ENCODE measurements around the gene DMBT1. TPM values are rescaled to one million over a fixed set of nuclear protein-coding genes. Genes with fewer than 3 reads are reported as not detected.

DMBT1 gene
- total RNA-seq, 1 experiment from 2014 or later = 0.13 TPM

GRCh38 chr10:122624546-122624945, 64.0 kb downstream of the DMBT1 start:
- Mint-ChIP-seq H3K4me1 (peaks cover 6% of the 10 kb centered on the region), H3K9me3 (peaks cover 18% of the 10 kb centered on the region), H3K4me3 (no peak overlapping the region), H3K27ac (no peak overlapping the region), H3K36me3 (peaks cover 3% of the 10 kb centered on the region), H3K27me3 (ENCODE audit: low read depth) (peaks cover 2% of the 10 kb centered on the region; the same call in 1 of the 2 replicates)
- CTCF ChIA-PET = no interaction called here
- TF ChIP-seq GRHL2 (CRISPR knock-in tag; IDR thresholded peaks at IDR 0.05; ENCODE audit: insufficient replicate concordance, severe bottlenecking) (no peak), E2F4 (CRISPR knock-in tag; IDR thresholded peaks at IDR 0.05; ENCODE audit: borderline replicate concordance, low read depth) (no peak), ZNF263 (CRISPR knock-in tag; IDR thresholded peaks at IDR 0.05; ENCODE audit: low read depth) (no peak), TEAD4 (CRISPR knock-in tag; IDR thresholded peaks at IDR 0.05) (no peak), ZNF281 (CRISPR knock-in tag; IDR thresholded peaks at IDR 0.05) (no peak), NR1H2 (CRISPR knock-in tag; IDR thresholded peaks at IDR 0.05) (no peak), USF1 (CRISPR knock-in tag; IDR thresholded peaks at IDR 0.05) (no peak), SMAD3 (CRISPR knock-in tag; IDR thresholded peaks at IDR 0.05; ENCODE audit: borderline replicate concordance) (no peak), PRDM15 (CRISPR knock-in tag; IDR thresholded peaks at IDR 0.05) (no peak), NR3C1 (CRISPR knock-in tag; conservative IDR thresholded peaks at IDR 0.05; ENCODE audit: low read depth) (no peak), ZNF232 (CRISPR knock-in tag; IDR thresholded peaks at IDR 0.05) (no peak), ZMAT4 (CRISPR knock-in tag; IDR thresholded peaks at IDR 0.05) (no peak), SOX15 (CRISPR knock-in tag; IDR thresholded peaks at IDR 0.05) (no peak)
- DNase-seq (ENCODE audit: low spot score) (no peak), ATAC-seq (no peak)
- POLR2A ChIA-PET = no interaction called here

GRCh38 chr10:122630526-122630925, 70.0 kb downstream of the DMBT1 start:
- POLR2A ChIA-PET = no interaction called here
- Mint-ChIP-seq H3K27me3 (ENCODE audit: low read depth) (no peaks in the 10 kb centered on the region; the same call in 1 of the 2 replicates), H3K9me3 (no peaks in the 10 kb centered on the region; the same call in 1 of the 2 replicates)
- no peak for TF ChIP-seq IRF1 (CRISPR knock-in tag; IDR thresholded peaks at IDR 0.05)
- no peak for TF ChIP-seq TEAD4 (CRISPR knock-in tag; IDR thresholded peaks at IDR 0.05)
- no peak for TF ChIP-seq CBFB (CRISPR knock-in tag; IDR thresholded peaks at IDR 0.05; ENCODE audit: low read depth)
- TF ChIP-seq AR (CRISPR knock-in tag; IDR thresholded peaks at IDR 0.05) = no peak
- TF ChIP-seq GTF2I (CRISPR knock-in tag; conservative IDR thresholded peaks at IDR 0.05) = no peak
- TF ChIP-seq FOXK1 (CRISPR knock-in tag; IDR thresholded peaks at IDR 0.05) = no peak
- no peak for TF ChIP-seq GABPB1 (CRISPR knock-in tag; IDR thresholded peaks at IDR 0.05)
- TF ChIP-seq ATF2 (CRISPR knock-in tag; IDR thresholded peaks at IDR 0.05; ENCODE audit: borderline replicate concordance, low read depth) = no peak
- no peak for TF ChIP-seq ZBTB21 (CRISPR knock-in tag; IDR thresholded peaks at IDR 0.05; ENCODE audit: borderline replicate concordance)
- TF ChIP-seq NR2C2 (CRISPR knock-in tag; IDR thresholded peaks at IDR 0.05) = no peak

More at GRCh38 chr10:122630526-122630925, 70.0 kb downstream of the DMBT1 start:
- no peak for DNase-seq (ENCODE audit: low spot score)
- ATAC-seq = no peak
- H3K4me1 Mint-ChIP-seq = peaks cover 6% of the 10 kb centered on the region
- no peak overlapping the region for H3K4me3 Mint-ChIP-seq
- no peak overlapping the region for H3K27ac Mint-ChIP-seq
- H3K36me3 Mint-ChIP-seq = no peaks in the 10 kb centered on the region
- CTCF ChIA-PET = no interaction called here
